ENCODE measurements around the gene SMKR1.

- TF ChIP-seq POLR2A (IDR thresholded peaks at IDR 0.05; ENCODE audit: low read depth, low read length): no peak
- TF ChIP-seq TAF1 (IDR thresholded peaks at IDR 0.05; ENCODE audit: low read depth, low read length): no peak
- no peak for TF ChIP-seq POLR2AphosphoS5 (IDR thresholded peaks at IDR 0.05; ENCODE audit: low read depth, low read length)
- TF ChIP-seq SPI1 (IDR thresholded peaks at IDR 0.05; ENCODE audit: low read depth, low read length): no peak
- no peak for TF ChIP-seq POU2F2 (IDR thresholded peaks at IDR 0.05; ENCODE audit: low read depth, low read length)
Measured at GRCh38 chr7:129557686-129558481, 55.6 kb downstream of the SMKR1 start.

Data from GM12891 (cell line).